ENCODE measurements around the gene CDK2.

DNA sequence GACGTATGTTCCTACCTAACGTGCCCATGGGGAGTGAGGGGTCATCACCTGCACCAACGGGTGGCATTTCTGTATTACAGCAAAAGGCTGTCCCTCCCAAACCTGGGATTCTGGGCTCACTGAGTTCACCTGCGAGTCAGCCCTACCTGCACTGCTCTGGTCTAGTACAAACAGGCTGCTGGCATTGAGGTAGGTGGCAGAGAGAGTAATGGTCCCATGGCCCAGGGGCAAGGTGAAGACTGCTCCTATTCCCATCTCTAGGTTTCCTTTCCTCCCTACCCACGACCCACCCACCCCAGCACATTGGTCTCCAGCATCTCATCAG, 30.9 kb downstream of the CDK2 start:
- TF ChIP-seq POLR2A (IDR thresholded peaks at IDR 0.05) = no peak
- TF ChIP-seq, protein P1, sequence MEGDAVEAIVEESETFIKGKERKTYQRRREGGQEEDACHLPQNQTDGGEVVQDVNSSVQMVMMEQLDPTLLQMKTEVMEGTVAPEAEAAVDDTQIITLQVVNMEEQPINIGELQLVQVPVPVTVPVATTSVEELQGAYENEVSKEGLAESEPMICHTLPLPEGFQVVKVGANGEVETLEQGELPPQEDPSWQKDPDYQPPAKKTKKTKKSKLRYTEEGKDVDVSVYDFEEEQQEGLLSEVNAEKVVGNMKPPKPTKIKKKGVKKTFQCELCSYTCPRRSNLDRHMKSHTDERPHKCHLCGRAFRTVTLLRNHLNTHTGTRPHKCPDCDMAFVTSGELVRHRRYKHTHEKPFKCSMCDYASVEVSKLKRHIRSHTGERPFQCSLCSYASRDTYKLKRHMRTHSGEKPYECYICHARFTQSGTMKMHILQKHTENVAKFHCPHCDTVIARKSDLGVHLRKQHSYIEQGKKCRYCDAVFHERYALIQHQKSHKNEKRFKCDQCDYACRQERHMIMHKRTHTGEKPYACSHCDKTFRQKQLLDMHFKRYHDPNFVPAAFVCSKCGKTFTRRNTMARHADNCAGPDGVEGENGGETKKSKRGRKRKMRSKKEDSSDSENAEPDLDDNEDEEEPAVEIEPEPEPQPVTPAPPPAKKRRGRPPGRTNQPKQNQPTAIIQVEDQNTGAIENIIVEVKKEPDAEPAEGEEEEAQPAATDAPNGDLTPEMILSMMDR (IDR thresholded peaks at IDR 0.05 in 4 of 5, conservative IDR thresholded peaks at IDR 0.05 in 1 of 5) = no peak

Data from gastrocnemius medialis (tissue), 4 donors.